H9 (cell line): ENCODE data around the gene OR6M1. TPM values are rescaled to one million over a fixed set of nuclear protein-coding genes. Genes with fewer than 3 reads are reported as not detected.
A peak's percentile ranks its signal among the peaks of the same experiment; 100 is the strongest.

Experiments
- DNase-seq: peaks from one replicate; pipeline ENCODE4 v3.0.0-alpha.2; 2017
- H2AFZ ChIP-seq: one replicate; pipeline ENCODE4 v1.6.1; 2013; ENCODE audit warnings: mild to moderate bottlenecking, low read length, control low read depth, moderate library complexity
- H2AK5ac ChIP-seq: 2 replicates; pipeline ENCODE4 v1.6.1; 2013; ENCODE audit warnings: low read length, control low read depth, mixed read lengths; ENCODE audit not compliant: insufficient read length
- H2BK120ac ChIP-seq: one replicate; pipeline ENCODE4 v1.6.1; 2013; ENCODE audit warnings: low read depth, mild to moderate bottlenecking, low read length, control low read depth, inconsistent platforms; ENCODE audit not compliant: poor library complexity, severe bottlenecking
- H2BK12ac ChIP-seq: 2 replicates; pipeline ENCODE4 v1.6.1; 2013; ENCODE audit warnings: low read length, control low read depth, mixed read lengths, low read depth; ENCODE audit not compliant: insufficient read length
- H2BK15ac ChIP-seq: 2 replicates; pipeline ENCODE4 v1.6.1; 2013; ENCODE audit warnings: low read depth, low read length, control low read depth
- H2BK20ac ChIP-seq: one replicate; pipeline ENCODE4 v1.6.1; 2013; ENCODE audit warnings: low read depth, mild to moderate bottlenecking, low read length, control low read depth, inconsistent platforms; ENCODE audit not compliant: poor library complexity, severe bottlenecking
- H2BK5ac ChIP-seq: 2 replicates; pipeline ENCODE4 v1.6.1; 2013; ENCODE audit warnings: low read length, control low read depth, mixed read lengths; ENCODE audit not compliant: insufficient read length
- H3K14ac ChIP-seq: 2 replicates; pipeline ENCODE4 v1.6.1; 2013; ENCODE audit warnings: low read length, control low read depth; ENCODE audit not compliant: insufficient read depth
- H3K18ac ChIP-seq: 2 replicates; pipeline ENCODE4 v1.6.1; 2013; ENCODE audit warnings: low read depth, mild to moderate bottlenecking, mixed read lengths, low read length, control low read depth; ENCODE audit not compliant: insufficient read length
- H3K23ac ChIP-seq: 2 replicates; pipeline ENCODE4 v1.6.1; 2013; ENCODE audit warnings: low read length, control low read depth, mixed read lengths, low read depth; ENCODE audit not compliant: insufficient read length
- H3K23me2 ChIP-seq: 2 replicates; pipeline ENCODE4 v1.6.1; 2013; ENCODE audit warnings: low read depth, mild to moderate bottlenecking, mixed read lengths, low read length, control low read depth; ENCODE audit not compliant: insufficient read length, poor library complexity, severe bottlenecking
- H3K27ac ChIP-seq: 2 replicates; pipeline ENCODE4 v1.5.1; 2013; ENCODE audit warnings: low read length, control low read depth, mixed read lengths, low read depth; ENCODE audit not compliant: insufficient read length
- H3K27me3 ChIP-seq: 2 replicates; pipeline ENCODE4 v1.6.1; 2013; ENCODE audit warnings: low read length, control low read depth, inconsistent platforms; ENCODE audit not compliant: insufficient read depth
- H3K4ac ChIP-seq: 2 replicates; pipeline ENCODE4 v1.6.1; 2013; ENCODE audit warnings: low read depth, mild to moderate bottlenecking, control low read depth, inconsistent platforms, low read length, moderate library complexity
- H3K4me1 ChIP-seq: 2 replicates; pipeline ENCODE4 v1.6.1; 2013; ENCODE audit warnings: low read length, control low read depth, inconsistent platforms; ENCODE audit not compliant: insufficient read depth
- H3K4me2 ChIP-seq: 2 replicates; pipeline ENCODE4 v1.6.1; 2013; ENCODE audit warnings: low read length, control low read depth, mixed read lengths; ENCODE audit not compliant: insufficient read length, insufficient read depth
- H3K56ac ChIP-seq: 2 replicates; pipeline ENCODE4 v1.6.1; 2013; ENCODE audit warnings: low read depth, mild to moderate bottlenecking, mixed read lengths, low read length, control low read depth; ENCODE audit not compliant: insufficient read length
- H3K79me1 ChIP-seq: 2 replicates; pipeline ENCODE4 v1.6.1; 2013; ENCODE audit warnings: low read depth, mild to moderate bottlenecking, moderate library complexity, low read length, control low read depth, inconsistent platforms; ENCODE audit not compliant: insufficient read depth, poor library complexity, severe bottlenecking
- H3K79me2 ChIP-seq: 2 replicates; pipeline ENCODE4 v1.6.1; 2013; ENCODE audit warnings: low read length, control low read depth, inconsistent platforms; ENCODE audit not compliant: insufficient read depth
- H3K9ac ChIP-seq: 2 replicates; pipeline ENCODE4 v1.6.1; 2013; ENCODE audit warnings: low read length, control low read depth, mixed read lengths; ENCODE audit not compliant: insufficient read length; ENCODE audit errors: extremely low read depth
- H3K9me3 ChIP-seq: one replicate; pipeline ENCODE4 v1.6.1; 2013; ENCODE audit warnings: low read depth, low read length, inconsistent platforms; ENCODE audit not compliant: control insufficient read depth
- H3T11ph ChIP-seq: one replicate; pipeline ENCODE4 v1.6.1; 2013; ENCODE audit warnings: mild to moderate bottlenecking, low read length, control low read depth, inconsistent platforms
- H4K20me1 ChIP-seq: one replicate; pipeline ENCODE4 v1.6.1; 2013; ENCODE audit not compliant: control insufficient read depth, insufficient read length, insufficient read depth
- H4K5ac ChIP-seq: 2 replicates; pipeline ENCODE4 v1.6.1; 2013; ENCODE audit warnings: low read depth, mild to moderate bottlenecking, mixed read lengths, low read length, control low read depth; ENCODE audit not compliant: insufficient read length
- H4K8ac ChIP-seq: replicated peaks from 2 replicates; pipeline ENCODE4 v1.6.1; 2013; ENCODE audit warnings: low read length, control low read depth, mixed read lengths, low read depth; ENCODE audit not compliant: insufficient read length
- H4K91ac ChIP-seq: 2 replicates; pipeline ENCODE4 v1.6.1; 2013; ENCODE audit warnings: low read depth, mild to moderate bottlenecking, moderate library complexity, mixed read lengths, low read length, control low read depth; ENCODE audit not compliant: insufficient read length
- H3K27ac Mint-ChIP-seq, 3 experiments: 2 replicates in 2 of 3; 3 replicates in 1 of 3; pipeline ENCODE4 v1.8.0; 2020 to 2021; ENCODE audit warnings: mixed read lengths in 3 of 3, mild to moderate bottlenecking in 1 of 3, moderate library complexity in 1 of 3
- H3K27me3 Mint-ChIP-seq: 2 replicates; pipeline ENCODE4 v1.8.0; 2021; ENCODE audit warnings: low read depth, mild to moderate bottlenecking, moderate library complexity, mixed read lengths
- H3K36me3 Mint-ChIP-seq, 3 experiments: 2 replicates in 2 of 3; 3 replicates in 1 of 3; pipeline ENCODE4 v1.8.0; 2020 to 2021; ENCODE audit warnings: low read depth in 3 of 3, mixed read lengths in 3 of 3; ENCODE audit not compliant: insufficient read depth in 1 of 3
- H3K4me1 Mint-ChIP-seq, 2 experiments: 2 replicates each; pipeline ENCODE4 v1.8.0; 2020; ENCODE audit warnings: mixed read lengths in 2 of 2
- H3K4me3 Mint-ChIP-seq, 2 experiments: 2 replicates in 1 of 2; 3 replicates in 1 of 2; pipeline ENCODE4 v1.8.0; 2020 to 2021; ENCODE audit warnings: mild to moderate bottlenecking in 2 of 2, mixed read lengths in 2 of 2, moderate library complexity in 1 of 2
- H3K9me3 Mint-ChIP-seq, 2 experiments: 2 replicates in 1 of 2; 3 replicates in 1 of 2; pipeline ENCODE4 v1.8.0; 2020; ENCODE audit warnings: mild to moderate bottlenecking in 2 of 2, mixed read lengths in 2 of 2, moderate library complexity in 1 of 2
- CTCF ChIP-seq: fragments of 200-600 bp; sonication (generic); conservative IDR thresholded peaks from 3 replicates; pipeline ENCODE4 v1.8.0; 2021; ENCODE audit warnings: antibody characterized with exemption, mild to moderate bottlenecking
- WGBS: extraction: QIAGEN DNeasy Blood & Tissue Kit; methylation state at CpG from one replicate; pipeline ENCODE4 v1.1.7; 2013; ENCODE audit warnings: missing lambda C conversion rate, low lambda C conversion rate, mixed read lengths; ENCODE audit not compliant: insufficient read length; ENCODE audit errors: extremely low coverage; 5-methylcytosine and 5-hydroxymethylcytosine counted together
- total RNA-seq: library from RNA; stranded (reverse); gene quantifications from 2 replicates; pipeline ENCODE4 v1.2.1, GENCODE V29; 2021

The OR6M1 gene
- total RNA-seq, 1 experiment from 2014 or later = not detected

- Histone ChIP-seq H3K18ac (no peak overlapping the region), H2BK12ac (no peak overlapping the region), H3K9ac (no peak overlapping the region), H4K5ac (no peak overlapping the region), H3K27me3 (no peaks in the 10 kb centered on the region), H3K79me2 (no peaks in the 10 kb centered on the region), H3K23me2 (no peaks in the 10 kb centered on the region), H2BK120ac (no peak overlapping the region), H4K91ac (no peak overlapping the region), H3K27ac (peak overlapping the region; percentile 99), H3K79me1 (no peaks in the 10 kb centered on the region), H3K4me1 (peaks cover 4% of the 10 kb centered on the region; the same call in 1 of the 2 replicates), H2BK15ac (no peak overlapping the region), H3K56ac (no peak overlapping the region), H2BK5ac (no peak overlapping the region), H3K4me2 (peak overlapping the region; percentile 31), H3T11ph (no peak overlapping the region), H2AFZ (no peak overlapping the region), H3K14ac (no peak overlapping the region), H3K23ac (no peak overlapping the region), H3K4ac (no peak overlapping the region), H2AK5ac (no peak overlapping the region), H4K20me1 (no peaks in the 10 kb centered on the region), H4K8ac (no peak overlapping the region), H3K9me3 (no peaks in the 10 kb centered on the region), H2BK20ac (no peak overlapping the region)
- Mint-ChIP-seq H3K4me3 (no peak overlapping the region), H3K36me3 (peaks cover 2 to 22% (median 18%) of the 10 kb centered on the region in 3 experiments), H3K27me3 (no peaks in the 10 kb centered on the region), H3K4me1 (peaks cover 62 to 69% of the 10 kb centered on the region in 2 experiments), H3K9me3 (peaks cover 5 to 9% of the 10 kb centered on the region in 2 experiments; a peak in 4 of 5 replicates), H3K27ac (peak overlapping the region; percentile 40 to 99 (median 98))
- WGBS = no CpG with 5 or more reads among the region's 1 CpG
- TF ChIP-seq CTCF = no peak
- peak; percentile 71 for DNase-seq
These were observed 30.9 kb downstream of the OR6M1 start for GRCh38 chr11:123775289-123775688.
